NCI-H82 (cell line): ENCODE data around the gene INPP5D.

ENCODE experiments used
- DNase-seq: peaks from one replicate; lab custom pipeline; 2025; lab: John Stamatoyannopoulos, UW

INPP5D gene

GRCh38 chr2:233075966-233076339, 15.8 kb downstream of the INPP5D start:
- no peak for DNase-seq

- no peak for DNase-seq
These were observed 16.6 kb downstream of the INPP5D start for GRCh38 chr2:233076749-233077148.

DNA sequence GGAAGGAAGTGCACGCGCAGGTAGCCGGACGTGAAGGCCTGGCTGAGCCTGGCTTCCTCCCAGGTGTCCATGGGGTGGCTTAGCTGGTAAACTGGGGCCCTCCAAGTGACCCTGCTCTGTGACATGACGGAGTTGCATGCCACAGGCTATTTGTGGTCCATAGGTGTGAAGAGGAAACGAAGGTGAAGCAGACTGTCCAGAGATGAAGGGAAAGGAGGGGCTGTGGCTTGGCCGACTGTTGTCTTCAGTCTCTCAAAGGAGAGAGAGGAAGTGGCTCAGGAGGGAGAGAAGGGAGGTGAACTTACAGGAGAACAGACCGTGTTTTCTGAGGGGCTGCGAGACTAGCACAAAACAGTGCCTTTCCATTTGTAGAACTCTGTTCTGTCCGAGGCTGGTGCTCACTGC, 19.3 kb downstream of the INPP5D start:
- no peak for DNase-seq

- DNase-seq: no peak
These were observed 20.1 kb downstream of the INPP5D start for GRCh38 chr2:233079953-233080835.

GRCh38 chr2:233080836-233081229, 20.7 kb downstream of the INPP5D start:
- DNase-seq: no peak

GRCh38 chr2:233081232-233081730, 21.1 kb downstream of the INPP5D start:
- no peak for DNase-seq

DNA sequence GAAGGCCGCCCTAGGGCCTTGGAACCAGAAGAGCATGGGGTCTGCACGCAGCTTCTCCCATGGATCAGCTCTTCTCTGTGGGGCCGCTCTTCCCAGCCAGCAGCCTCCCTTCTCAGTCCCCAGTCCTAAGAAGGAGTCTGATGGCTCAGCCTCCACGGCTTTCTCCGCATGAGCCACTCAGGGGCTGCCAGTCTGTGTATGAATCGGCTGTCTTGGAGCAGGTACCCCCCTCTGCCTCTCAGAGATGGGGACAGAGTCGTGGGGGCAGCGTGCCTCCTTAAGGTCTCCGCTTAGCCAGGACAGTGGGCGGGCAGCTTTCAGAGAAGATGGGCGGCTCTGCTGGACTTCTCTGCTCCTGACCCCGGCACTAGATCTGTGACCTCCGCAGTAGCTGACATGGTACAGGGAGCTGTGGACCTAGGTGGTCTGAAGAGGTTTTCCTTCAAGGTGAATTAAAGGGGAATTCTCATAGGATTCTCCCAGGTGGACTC, 21.6 kb downstream of the INPP5D start:
- DNase-seq: no peak

DNA sequence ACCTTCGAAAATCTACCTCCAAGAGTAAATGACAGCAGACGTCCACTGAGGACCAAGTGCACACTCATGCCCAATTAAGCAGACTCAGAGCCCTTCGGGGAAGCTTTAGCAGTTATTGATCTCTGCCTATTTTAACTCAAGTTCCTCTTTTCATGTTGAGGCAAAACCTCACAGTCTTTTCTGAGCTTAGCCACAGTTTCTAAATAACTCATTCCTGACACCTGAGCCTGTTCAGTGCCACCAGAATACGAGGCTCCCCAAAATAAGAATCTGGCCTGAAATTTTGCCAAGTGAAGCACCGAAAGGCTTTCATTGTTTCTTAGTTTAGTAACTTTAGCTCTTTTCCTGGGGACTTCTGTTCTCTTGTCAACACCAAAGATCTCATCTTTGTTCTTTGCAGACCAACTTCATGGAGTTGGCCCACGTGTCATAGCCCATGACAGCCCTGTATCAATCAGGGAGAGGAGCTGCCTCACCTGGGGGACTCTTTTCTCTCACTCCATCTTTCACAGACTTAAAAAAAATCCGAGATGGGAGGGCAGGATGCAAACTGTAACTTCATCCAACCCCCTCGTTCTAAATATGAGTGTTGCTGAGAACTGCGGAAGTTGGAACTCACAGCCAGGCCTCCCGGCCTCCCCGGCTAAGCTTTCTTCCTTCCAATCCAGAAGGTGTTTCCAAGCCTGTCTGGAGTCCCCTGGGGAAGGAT, 22.2 kb downstream of the INPP5D start:
- DNase-seq: no peak

DNA sequence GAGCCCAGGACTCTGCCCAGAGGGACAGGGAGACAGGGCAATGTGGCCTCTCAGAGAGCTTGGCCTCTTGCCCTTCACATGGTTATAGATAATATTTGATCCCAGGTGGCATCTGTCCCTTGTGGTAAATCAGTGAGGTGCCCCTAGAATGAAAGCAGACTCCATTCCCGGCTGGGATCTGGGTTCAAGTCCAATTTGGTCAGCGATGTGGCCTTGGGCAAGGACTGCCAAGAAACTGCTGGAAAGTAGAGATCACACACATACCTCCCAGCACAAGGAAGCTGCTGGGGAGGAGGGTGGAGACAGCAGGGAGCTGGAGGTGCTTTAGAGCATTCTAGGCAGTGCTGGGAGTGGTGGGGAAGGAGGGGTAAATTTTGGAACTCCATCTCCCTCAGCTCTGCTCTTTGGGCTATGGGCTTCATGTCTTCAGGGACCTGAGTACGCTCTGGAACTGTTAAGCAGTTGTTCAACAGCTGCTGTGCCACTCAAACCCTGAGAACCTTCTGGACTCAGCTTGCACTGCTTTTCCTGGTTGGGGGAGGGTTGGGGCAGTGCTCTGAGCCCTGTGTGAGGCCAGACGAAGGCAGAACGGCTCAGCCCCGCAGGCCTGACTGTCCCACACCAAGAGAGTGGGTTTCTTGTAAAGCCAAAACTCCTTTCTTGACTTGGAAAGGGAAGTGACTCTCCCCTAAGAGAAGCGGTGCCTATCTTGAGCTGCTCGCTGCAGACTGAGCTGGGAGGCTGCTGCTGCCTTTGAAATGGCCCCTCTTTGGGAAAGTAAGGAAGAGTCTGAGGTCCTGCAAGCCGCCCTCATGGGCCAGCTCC, 23.0 kb downstream of the INPP5D start:
- DNase-seq: no peak

DNA sequence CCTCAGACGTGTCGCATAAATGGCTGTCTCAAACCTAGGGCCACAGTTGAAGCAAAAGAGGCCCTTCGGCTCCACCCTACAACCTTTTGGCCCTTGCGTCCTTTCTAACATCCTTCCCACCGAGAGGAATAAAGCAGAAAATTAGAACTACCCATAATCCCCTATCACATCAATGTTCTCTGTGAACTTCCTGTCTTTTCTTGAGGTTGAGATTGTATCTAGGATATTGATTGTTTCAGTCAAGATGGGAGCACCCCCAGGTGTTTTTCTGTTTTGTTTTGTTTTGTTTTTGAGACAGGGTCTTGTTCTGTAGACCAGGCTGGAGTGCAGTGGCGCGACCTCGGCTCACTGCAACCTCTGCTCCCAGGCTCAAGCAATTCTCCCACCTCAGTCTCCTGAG, 23.6 kb downstream of the INPP5D start:
- no peak for DNase-seq

DNA sequence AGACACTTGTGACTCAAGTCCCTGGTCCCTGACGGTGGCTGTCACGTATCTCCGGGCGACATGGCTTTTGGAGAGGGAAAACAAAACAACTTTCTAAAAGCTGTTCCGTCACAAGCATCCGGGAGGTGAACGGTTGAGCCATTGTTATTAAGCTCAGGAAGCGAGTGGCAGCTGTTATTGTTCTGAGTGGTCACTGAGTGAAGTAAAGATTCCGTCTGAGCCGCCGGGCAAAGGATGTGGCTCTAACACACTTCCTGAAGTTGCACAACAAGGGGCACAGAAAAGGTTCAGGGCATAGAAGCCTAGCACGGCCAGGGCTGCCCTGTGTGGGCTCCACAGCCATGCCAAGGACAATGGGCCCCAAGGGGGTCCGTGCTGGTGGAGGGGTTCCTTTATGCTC, 24.3 kb downstream of the INPP5D start:
- no peak for DNase-seq

DNA sequence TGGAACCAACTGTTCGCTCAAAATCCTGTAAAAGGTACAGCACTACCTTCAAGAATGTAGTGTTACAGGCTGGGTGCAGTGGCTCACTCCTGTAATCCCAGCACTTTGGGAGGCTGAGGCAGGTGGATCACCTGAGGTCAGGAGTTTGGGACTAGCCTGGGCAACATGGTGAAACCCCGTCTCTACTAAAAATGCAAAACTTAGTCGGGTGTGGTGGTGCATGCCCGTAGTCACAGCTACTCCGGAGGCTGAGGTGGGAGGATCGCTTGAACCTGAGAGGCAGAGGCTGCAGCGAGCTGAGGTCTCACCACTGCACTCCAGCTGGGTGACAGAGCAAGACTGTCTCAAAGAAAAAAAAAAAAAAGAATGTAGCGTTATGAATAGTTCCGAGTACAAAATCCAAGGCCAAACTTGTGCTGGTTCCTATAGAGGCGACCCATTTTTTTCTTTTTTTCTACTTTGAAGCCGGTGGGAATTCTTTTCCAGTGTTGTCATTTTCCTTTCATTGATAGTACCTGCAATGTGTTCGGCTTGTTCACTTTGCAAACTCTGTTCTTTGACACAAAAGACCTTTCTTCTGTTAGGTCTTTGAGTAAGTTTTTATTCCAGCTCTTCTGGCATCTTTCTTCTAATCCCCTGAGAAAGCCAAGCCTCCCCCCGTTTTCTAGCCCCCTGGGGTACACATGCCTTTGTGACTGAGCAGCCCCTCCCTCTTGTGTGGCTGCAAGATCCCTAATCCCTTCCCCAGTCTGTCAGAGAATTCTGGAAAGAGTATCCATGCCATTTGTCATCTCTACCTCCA, 25.1 kb downstream of the INPP5D start:
- DNase-seq: no peak

GRCh38 chr2:233085839-233086150, 25.7 kb downstream of the INPP5D start:
- no peak for DNase-seq

DNA sequence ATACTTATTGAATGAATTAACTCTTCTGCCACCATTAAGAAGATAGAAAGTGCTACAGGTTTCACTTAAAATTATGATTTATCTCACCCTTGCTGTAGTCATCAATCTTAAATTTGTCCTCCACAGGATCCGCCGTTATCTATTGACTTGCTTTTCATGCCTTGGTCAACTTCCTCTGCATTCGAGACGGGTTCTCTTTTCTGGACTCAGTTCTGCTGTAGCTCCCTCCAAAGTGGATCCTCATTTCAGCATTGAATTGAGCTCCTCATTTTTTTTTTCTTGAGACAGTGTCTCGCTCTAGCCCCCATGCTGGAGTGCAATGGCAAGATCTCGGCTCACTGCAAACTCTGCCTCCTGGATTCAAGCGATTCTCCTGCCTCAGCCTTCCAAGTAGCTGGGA, 27.6 kb downstream of the INPP5D start:
- DNase-seq: no peak

DNA sequence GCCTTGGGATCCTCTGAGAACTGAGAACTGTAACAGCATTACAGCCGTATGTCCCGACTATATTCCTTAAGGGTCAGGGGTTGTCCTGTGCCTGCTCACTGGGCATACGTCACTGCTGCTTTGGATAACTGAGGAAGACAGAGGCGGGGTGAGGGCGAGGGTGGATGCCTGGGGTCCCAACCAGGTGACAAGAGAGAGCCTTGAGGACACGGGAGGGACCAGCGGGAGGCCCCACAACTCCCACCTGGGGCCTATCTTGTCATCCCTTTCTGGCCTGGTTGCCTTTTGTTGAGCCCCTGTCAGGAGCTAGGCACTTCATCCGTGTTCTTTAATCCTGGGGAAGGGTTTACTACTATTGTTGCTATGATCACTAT, 28.8 kb downstream of the INPP5D start:
- no peak for DNase-seq

- no peak for DNase-seq
These were observed 29.7 kb downstream of the INPP5D start for GRCh38 chr2:233089851-233090250.

DNA sequence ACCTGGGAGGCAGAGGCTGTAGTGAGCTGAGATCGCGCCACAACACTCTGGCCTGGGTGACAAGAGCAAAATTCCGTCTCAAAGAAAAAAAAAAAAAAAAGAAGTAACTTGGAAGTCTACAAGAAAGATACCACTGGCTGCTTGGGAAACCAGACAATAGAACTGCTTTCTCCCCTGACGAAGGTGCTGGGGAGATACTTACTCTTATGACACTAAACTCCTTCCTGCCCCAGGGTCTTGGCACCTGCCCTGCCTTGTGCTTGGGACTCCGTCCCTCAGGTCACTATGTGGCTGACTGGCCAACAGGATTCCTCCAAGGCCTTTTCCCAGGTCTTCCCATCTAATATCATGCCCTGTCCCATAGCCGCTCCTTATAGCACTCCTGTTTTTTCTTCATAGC, 30.7 kb downstream of the INPP5D start:
- no peak for DNase-seq

DNA sequence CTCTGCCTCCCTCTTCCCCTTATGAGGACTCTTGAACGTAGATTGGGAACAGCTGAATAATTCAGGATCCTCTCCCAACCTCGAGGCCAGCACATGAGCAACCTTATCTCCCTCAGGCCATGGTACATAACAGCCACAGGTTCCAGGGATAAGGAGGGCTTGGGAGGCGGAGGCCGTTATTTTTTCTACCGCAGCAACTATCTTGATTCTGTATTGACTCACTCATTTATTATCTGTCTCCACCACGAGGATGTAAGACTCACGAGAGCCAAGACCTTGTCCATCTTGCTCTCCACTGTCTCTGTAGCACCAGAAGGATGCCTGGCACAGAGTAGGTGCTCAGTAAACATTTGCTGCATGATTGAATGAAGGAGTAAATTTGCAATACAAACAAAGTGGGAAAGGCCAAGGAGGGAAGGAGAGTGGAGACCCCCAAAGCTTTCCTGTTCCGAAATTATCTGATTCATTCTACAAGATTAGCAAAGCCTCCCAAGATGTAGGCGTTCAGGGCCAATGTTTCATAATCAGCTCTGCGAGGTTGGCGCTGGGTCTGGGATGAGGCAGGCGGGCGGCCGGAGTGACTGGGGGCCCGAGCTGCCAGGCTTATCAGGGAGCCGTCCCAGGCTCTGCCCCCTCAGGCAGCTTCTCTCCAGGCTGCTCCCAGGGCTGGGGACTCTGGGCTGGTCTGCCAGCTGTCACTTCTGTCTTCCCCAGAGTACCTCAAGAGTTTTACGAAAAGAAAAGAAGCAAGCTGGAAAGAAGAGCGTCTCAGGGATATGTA, 31.6 kb downstream of the INPP5D start:
- DNase-seq: no peak

DNA sequence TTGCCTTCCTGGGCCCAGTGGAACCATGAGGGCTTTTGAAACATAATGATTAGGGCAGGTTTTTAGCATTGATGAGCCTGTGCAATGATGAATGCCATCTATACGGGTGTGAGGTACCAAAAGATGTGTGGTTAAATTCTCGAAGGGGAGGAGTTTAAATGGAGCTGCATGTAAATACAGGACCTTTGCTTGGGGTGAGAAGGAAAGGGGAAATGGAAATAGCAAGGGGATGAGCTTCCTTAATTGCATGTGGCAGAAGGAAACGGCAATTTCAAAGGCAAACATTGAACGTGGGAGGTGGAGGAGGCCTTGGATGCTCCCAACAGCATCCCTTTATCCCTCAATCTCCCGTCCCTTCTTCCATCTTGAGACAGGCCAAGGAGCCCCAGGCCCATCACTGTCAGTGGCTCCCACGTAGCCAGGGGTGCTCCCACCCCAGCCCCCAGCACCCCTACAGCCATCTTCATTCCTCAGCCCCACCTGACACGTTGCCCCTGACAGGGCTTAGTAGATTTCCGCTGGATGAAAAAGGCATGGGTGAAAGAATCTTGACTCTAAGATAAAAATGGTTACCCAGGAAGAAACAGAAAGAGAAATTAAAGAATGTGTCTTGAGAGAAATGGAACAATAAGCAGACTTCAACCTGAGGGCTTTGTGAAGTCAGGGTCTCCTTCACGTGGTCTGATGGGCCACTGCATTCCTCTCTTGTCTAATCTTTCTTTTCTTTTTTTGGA, 32.5 kb downstream of the INPP5D start:
- no peak for DNase-seq

DNA sequence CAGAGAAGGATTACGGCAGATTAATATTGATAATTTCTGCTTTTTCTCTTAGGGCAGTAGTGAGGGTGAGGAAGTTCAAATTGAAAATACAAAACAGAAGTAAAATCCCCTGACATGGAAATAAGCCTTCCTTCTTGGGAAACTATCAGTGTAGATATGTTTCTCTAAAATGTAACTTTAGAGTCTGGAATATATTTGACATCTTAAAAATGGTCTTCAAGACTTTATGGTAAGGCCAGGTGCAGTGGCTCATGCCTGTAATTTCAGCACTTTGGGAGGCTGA, 33.0 kb downstream of the INPP5D start:
- no peak for DNase-seq
